GM18517 (cell line): ENCODE data around the gene C9.
"Not testable (repeated sequence)": the region's sequence is repeated elsewhere in the genome, so short reads cannot be mapped to it uniquely, and the experiment has no call there.

ENCODE experiments used
- ATAC-seq: cut with Tn5 transposase; IDR thresholded peaks from one replicate; pipeline ENCODE4 v1.9.1; 2021; ENCODE audit warnings: mild to moderate bottlenecking, moderate library complexity; ENCODE audit not compliant: unreplicated experiment

Gene C9

GRCh38 chr5:39333104-39333503 lies 31.2 kb downstream of the C9 start:
- ATAC-seq: no peak

- ATAC-seq: no peak
Measured at GRCh38 chr5:39331861-39332381, 32.4 kb downstream of the C9 start.

- ATAC-seq: no peak
Measured at GRCh38 chr5:39328731-39329130, 35.6 kb downstream of the C9 start.

- no peak for ATAC-seq
Measured at GRCh38 chr5:39323542-39323941, 40.8 kb downstream of the C9 start.

GRCh38 chr5:39319395-39319794 lies 44.9 kb downstream of the C9 start:
- no peak for ATAC-seq

- ATAC-seq: not testable (repeated sequence)
Measured at GRCh38 chr5:39316464-39316863, 47.8 kb downstream of the C9 start.

- ATAC-seq: no peak
Measured at GRCh38 chr5:39315995-39316394, 48.3 kb downstream of the C9 start.

- no peak for ATAC-seq
Measured at GRCh38 chr5:39314591-39314990, 49.7 kb downstream of the C9 start.

- no peak for ATAC-seq
Measured at GRCh38 chr5:39309534-39309933, 54.8 kb downstream of the C9 start.

- no peak for ATAC-seq
Measured at GRCh38 chr5:39302472-39302871, 61.8 kb downstream of the C9 start.

- no peak for ATAC-seq
Measured at GRCh38 chr5:39301406-39301805, 62.9 kb downstream of the C9 start.

GRCh38 chr5:39299962-39300361 lies 64.3 kb downstream of the C9 start:
- ATAC-seq: no peak

- ATAC-seq: no peak
Measured at GRCh38 chr5:39294736-39295135, 69.6 kb downstream of the C9 start.

GRCh38 chr5:39284552-39284951 lies 79.7 kb downstream of the C9 start:
- ATAC-seq: no peak

- peak; percentile 94 for ATAC-seq
Measured at GRCh38 chr5:39283231-39283818, 81.0 kb downstream of the C9 start.

GRCh38 chr5:39282561-39282960 lies 81.7 kb downstream of the C9 start:
- no peak for ATAC-seq

GRCh38 chr5:39275865-39276264 lies 88.4 kb downstream of the C9 start:
- not testable (repeated sequence) for ATAC-seq

- ATAC-seq: peak; percentile 98
Measured at GRCh38 chr5:39274398-39275085, 89.8 kb downstream of the C9 start.

GRCh38 chr5:39273314-39273954 lies 90.9 kb downstream of the C9 start:
- ATAC-seq: no peak

GRCh38 chr5:39272869-39273231 lies 91.4 kb downstream of the C9 start:
- not testable (repeated sequence) for ATAC-seq

GRCh38 chr5:39270225-39270848 lies 94.0 kb downstream of the C9 start:
- ATAC-seq: peak; percentile 56

GRCh38 chr5:39267186-39267585 lies 97.1 kb downstream of the C9 start:
- ATAC-seq: no peak
